HepG2 (cell line): ENCODE results near the gene RAB24. TPM values are rescaled to one million over a fixed set of nuclear protein-coding genes. Genes with fewer than 3 reads are reported as not detected.

ENCODE experiments used
- ATAC-seq: fragments of 200-7000 bp; cut with Tn5 transposase; 3 replicates; pipeline ENCODE4 v1.9.1; 2020; ENCODE audit warnings: mild to moderate bottlenecking, moderate library complexity
- BruUV-seq: library from RNA; stranded (reverse); fragments of 400-500 nt; replicated peaks from 2 replicates; lab custom pipeline; 2021; lab: Mats Ljungman, UMichigan
- CTCF ChIA-PET: fragments of 300-600 bp; formaldehyde crosslinking; extraction: SDS; loops from one replicate; lab custom pipeline; 2021; ENCODE audit warnings: low total read pairs, inconsistent platforms, low intra/inter-chr PET ratio; lab: Yijun Ruan, JAX
- POLR2A ChIA-PET: fragments of 350-600 bp; sonication (Branson Sonifier 250); formaldehyde crosslinking; loops from one replicate; lab custom pipeline; 2020; ENCODE audit warnings: antibody characterized with exemption, inconsistent platforms; lab: Yijun Ruan, JAX
- DNase-seq: peaks from one replicate; pipeline ENCODE4 v3.0.0-alpha.2; 2015; ENCODE audit warnings: low spot score
- FAIRE-seq: peaks from 3 replicates; lab custom pipeline; 2011; peaks lifted over from hg19 to GRCh38; lab: Jason Lieb, UNC
- H2AFZ ChIP-seq: one replicate; pipeline ENCODE4 v1.6.1; 2011; ENCODE audit warnings: low read length, inconsistent platforms
- H3K27ac ChIP-seq: fragments of 300-600 bp; 3 replicates; pipeline ENCODE4 v1.8.0; 2011; ENCODE audit warnings: mixed run types, mild to moderate bottlenecking, mixed read lengths, low read length, inconsistent platforms; ENCODE audit not compliant: insufficient read depth; ENCODE audit errors: extremely low read length
- H3K27me3 ChIP-seq, 2 experiments: fragments of 200-600 bp in 1 of 2; 2 replicates in 1 of 2; 3 replicates in 1 of 2; pipeline versions ENCODE4 v1.6.0 to v1.8.0; 2011; ENCODE audit warnings: low read length in 2 of 2, mild to moderate bottlenecking in 2 of 2, moderate library complexity in 2 of 2, inconsistent platforms in 1 of 2; ENCODE audit not compliant: insufficient read depth in 2 of 2, control insufficient read depth in 1 of 2
- H3K36me3 ChIP-seq, 2 experiments: fragments of 200-600 bp in 1 of 2; replicated peaks in 1 of 2; 2 replicates in 1 of 2; 3 replicates in 1 of 2; pipeline versions ENCODE4 v1.5.1 to v1.8.0; 2011; ENCODE audit warnings: low read length in 2 of 2, inconsistent platforms in 1 of 2; ENCODE audit not compliant: insufficient read depth in 2 of 2, control insufficient read depth in 1 of 2
- H3K4me1 ChIP-seq: 2 replicates; pipeline ENCODE4 v1.5.1; 2012; ENCODE audit warnings: low read length, inconsistent platforms; ENCODE audit not compliant: insufficient read depth
- H3K4me2 ChIP-seq: 2 replicates; pipeline ENCODE4 v1.6.0; 2011; ENCODE audit warnings: low read depth, low read length, inconsistent platforms
- H3K4me3 ChIP-seq, 3 experiments: fragments of 200-600 bp in 1 of 3; sonication (generic), shearing (Covaris generic) in 1 of 3; replicated peaks in 1 of 3; 2 replicates each; pipeline ENCODE4 v1.5.1; 2011 to 2016; ENCODE audit warnings: low read length in 3 of 3, inconsistent platforms in 2 of 3, low read depth in 2 of 3, mild to moderate bottlenecking in 2 of 3, control low read depth in 1 of 3, mixed read lengths in 1 of 3; ENCODE audit not compliant: insufficient read depth in 1 of 3
- H3K79me2 ChIP-seq: one replicate; pipeline ENCODE4 v1.6.1; 2011; ENCODE audit warnings: low read length, inconsistent platforms; ENCODE audit not compliant: insufficient read depth
- H3K9ac ChIP-seq: 2 replicates; pipeline ENCODE4 v1.6.0; 2011; ENCODE audit warnings: mild to moderate bottlenecking, low read depth, low read length, inconsistent platforms; ENCODE audit not compliant: insufficient read depth
- H3K9me3 ChIP-seq: 2 replicates; pipeline ENCODE4 v1.5.1; 2012; ENCODE audit warnings: mild to moderate bottlenecking, low read length
- H4K20me1 ChIP-seq: 2 replicates; pipeline ENCODE4 v1.6.0; 2011; ENCODE audit warnings: inconsistent platforms, mild to moderate bottlenecking, low read length, moderate library complexity; ENCODE audit not compliant: insufficient read depth
- IRF2 ChIP-seq: IDR thresholded peaks from 2 replicates; pipeline ENCODE4 v1.6.1; 2018; ENCODE audit warnings: missing genetic modification reagents, missing compliant biosample characterization
- MBD4 ChIP-seq: IDR thresholded peaks from 2 replicates; pipeline ENCODE4 v1.6.1; 2012; ENCODE audit warnings: low read length, inconsistent platforms, borderline replicate concordance
- RARA ChIP-seq: IDR thresholded peaks from 2 replicates; pipeline ENCODE4 v1.6.1; 2016; ENCODE audit warnings: missing genetic modification reagents, missing compliant biosample characterization
- SNAI1 ChIP-seq: sonication (generic); formaldehyde crosslinking; IDR thresholded peaks from 2 replicates; pipeline ENCODE4 v1.5.0; 2020; ENCODE audit warnings: mild to moderate bottlenecking, missing genetic modification reagents, borderline replicate concordance
- SP2 ChIP-seq: sonication (generic); formaldehyde crosslinking; IDR thresholded peaks from 2 replicates; pipeline ENCODE4 v1.5.1; 2020; ENCODE audit warnings: mild to moderate bottlenecking, missing genetic modification reagents
- ZNF775 ChIP-seq: sonication (generic); formaldehyde crosslinking; IDR thresholded peaks from 2 replicates; pipeline ENCODE4 v1.4.0; 2020; ENCODE audit warnings: missing genetic modification reagents, mild to moderate bottlenecking, moderate library complexity, borderline replicate concordance
- ZNF780A ChIP-seq: sonication (generic); formaldehyde crosslinking; IDR thresholded peaks from 2 replicates; pipeline ENCODE4 v1.8.0; 2022; ENCODE audit warnings: mild to moderate bottlenecking, missing genetic modification reagents, moderate library complexity
- WGBS: methylation state at CpG from one replicate; pipeline ENCODE4 v1.1.6; 2017; ENCODE audit warnings: low lambda C conversion rate; 5-methylcytosine and 5-hydroxymethylcytosine counted together
- in situ Hi-C: cut with HindIII; loops from 2 replicates; pipeline ENCODE4 v1.10.0; 2017; ENCODE audit warnings: low pct_unique_long_range_greater_than_20kb; ENCODE audit not compliant: extremely low pct_ligation_motif_present
- intact Hi-C: fragments of 100-400 bp; cut with micrococcal nuclease; formaldehyde crosslinking; loops from one replicate; pipeline ENCODE4 v1.10.0; 2022; ENCODE audit not compliant: unreplicated experiment
- polyA plus RNA-seq, 8 experiments: library from polyadenylated mRNA; depleted of rRNA in 3 of 8; stranded (reverse) in 7 of 8; unstranded in 1 of 8; fragments of >200 nt; fragmentation: Illumina TruSeq in 4 of 8; extraction: Trizol in 4 of 8; gene quantifications; 2 replicates each; pipeline versions ENCODE4 v1.2.1 to v1.2.3, GENCODE V29; 2011 to 2016; ENCODE audit warnings: low read depth in 4 of 8, missing spikeins in 1 of 8, mixed read lengths in 1 of 8; ENCODE audit not compliant: insufficient read depth in 1 of 8
- total RNA-seq, 5 experiments: library from RNA; depleted of rRNA; stranded (reverse); fragments of >200 nt; fragmentation: Illumina TruSeq; extraction: Trizol; gene quantifications; 2 replicates each; pipeline ENCODE4 v1.2.3, GENCODE V29; 2016; ENCODE audit warnings: low read depth in 1 of 5
- TF ChIP-seq, protein P1 (sequence below): sonication (generic); formaldehyde crosslinking; IDR thresholded peaks from 2 replicates; pipeline ENCODE4 v1.4.0; 2020; ENCODE audit warnings: missing genetic modification reagents, borderline replicate concordance
- TF ChIP-seq, protein P2 (sequence below): sonication (generic); formaldehyde crosslinking; IDR thresholded peaks from 2 replicates; pipeline ENCODE4 v1.9.0; 2021; ENCODE audit warnings: missing genetic modification reagents, borderline replicate concordance
- TF ChIP-seq, protein P3 (sequence below): sonication (generic); formaldehyde crosslinking; IDR thresholded peaks from 2 replicates; pipeline ENCODE4 v1.4.0; 2020; ENCODE audit warnings: missing genetic modification reagents
- TF ChIP-seq, protein P4 (sequence below): sonication (generic); formaldehyde crosslinking; IDR thresholded peaks from 2 replicates; pipeline ENCODE4 v1.5.1; 2020; ENCODE audit warnings: mild to moderate bottlenecking, missing genetic modification reagents, borderline replicate concordance

The RAB24 gene
- total and polyA plus RNA-seq, 2 of the 13 experiments (the other 11 are each of a cell fraction or from before 2014, with no cell fraction given): 22.9 to 63.7 TPM

DNA sequence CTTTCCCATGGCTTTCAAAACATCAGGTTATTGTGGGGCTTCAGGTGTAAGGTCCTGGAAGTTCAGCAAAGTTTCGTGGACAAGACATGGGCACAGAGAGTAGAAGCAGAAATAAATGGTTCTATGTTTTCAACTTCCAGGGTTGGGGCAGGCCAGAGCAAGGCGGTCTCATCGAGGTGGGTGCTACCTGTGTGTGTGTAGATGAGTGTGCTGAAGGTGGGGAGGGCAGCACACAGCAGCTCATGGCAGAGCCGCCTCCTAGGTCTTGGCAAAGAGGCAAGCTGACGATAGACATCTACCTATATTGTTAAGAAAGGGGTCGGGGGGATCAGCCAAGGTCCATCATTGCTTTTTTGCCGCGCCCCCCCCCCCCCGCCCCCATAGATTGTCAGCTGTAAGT lies 3.8 kb downstream of the RAB24 start:
- Histone ChIP-seq H3K4me2 (no peak overlapping the region), H3K36me3 (peaks cover 0 to 13% of the 10 kb centered on the region in 2 experiments; a peak in 3 of 5 replicates), H3K4me1 (peaks cover 23% of the 10 kb centered on the region), H2AFZ (no peak overlapping the region), H3K27me3 (no peaks in the 10 kb centered on the region; a peak in 2 of 5 replicates), H3K9ac (no peak overlapping the region), H4K20me1 (peaks cover 6% of the 10 kb centered on the region), H3K4me3 (no peak overlapping the region), H3K9me3 (no peaks in the 10 kb centered on the region), H3K79me2 (peaks cover 21% of the 10 kb centered on the region), H3K27ac (no peak overlapping the region)
- BruUV-seq: no TSS peak
- no peak for FAIRE-seq
- no peak for ATAC-seq
- no peak for TF ChIP-seq ZNF780A (CRISPR knock-in tag)
- intact Hi-C loops (no loop called here), in situ Hi-C loops (loop anchor here (5.0 kb wide), 1 partner anchor 187 kb away; no protein-coding TSS in a partner anchor)
- WGBS: 95% methylated on average over 8 of the region's 9 CpGs
- POLR2A ChIA-PET: no interaction called here
- CTCF ChIA-PET: no interaction called here
- no peak for DNase-seq

DNA sequence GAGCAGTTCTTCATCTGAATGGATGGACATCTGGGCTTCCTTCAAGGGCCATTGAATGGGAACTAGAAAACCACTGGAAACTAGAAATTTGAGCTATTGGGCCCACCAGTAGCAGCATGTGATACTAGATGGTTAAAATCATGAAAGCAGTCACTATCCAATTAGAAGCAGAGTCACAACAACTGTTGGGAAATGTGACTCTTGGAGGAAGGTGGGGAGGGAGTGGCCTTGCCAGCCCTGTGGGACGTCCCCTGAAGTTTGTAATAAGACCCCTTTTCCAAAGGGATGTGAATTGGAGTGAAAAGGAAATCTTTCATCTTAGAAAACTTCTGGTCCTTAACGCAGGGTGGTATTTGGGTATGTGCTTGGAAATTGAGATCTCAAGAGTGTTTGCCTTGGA lies 5.6 kb downstream of the RAB24 start:
- POLR2A ChIA-PET: no interaction called here
- intact Hi-C loops (no loop called here), in situ Hi-C loops (no loop called here)
- FAIRE-seq (no peak), DNase-seq (no peak), ATAC-seq (no peak)
- Histone ChIP-seq H3K79me2 (peaks cover 7% of the 10 kb centered on the region), H3K4me3 (no peak overlapping the region), H2AFZ (no peak overlapping the region), H3K4me2 (no peak overlapping the region), H3K36me3 (peaks cover 0 to 13% of the 10 kb centered on the region in 2 experiments; a peak in 3 of 5 replicates), H3K9me3 (no peaks in the 10 kb centered on the region), H3K27ac (no peak overlapping the region), H4K20me1 (no peaks in the 10 kb centered on the region), H3K9ac (no peak overlapping the region), H3K27me3 (peaks cover 1 to 10% of the 10 kb centered on the region in 2 experiments; a peak in 2 of 5 replicates), H3K4me1 (peaks cover 21% of the 10 kb centered on the region)
- CTCF ChIA-PET: no interaction called here
- 81% methylated on average over 2 of the region's 2 CpGs for WGBS
- no TSS peak for BruUV-seq
- TF ChIP-seq, protein P1, sequence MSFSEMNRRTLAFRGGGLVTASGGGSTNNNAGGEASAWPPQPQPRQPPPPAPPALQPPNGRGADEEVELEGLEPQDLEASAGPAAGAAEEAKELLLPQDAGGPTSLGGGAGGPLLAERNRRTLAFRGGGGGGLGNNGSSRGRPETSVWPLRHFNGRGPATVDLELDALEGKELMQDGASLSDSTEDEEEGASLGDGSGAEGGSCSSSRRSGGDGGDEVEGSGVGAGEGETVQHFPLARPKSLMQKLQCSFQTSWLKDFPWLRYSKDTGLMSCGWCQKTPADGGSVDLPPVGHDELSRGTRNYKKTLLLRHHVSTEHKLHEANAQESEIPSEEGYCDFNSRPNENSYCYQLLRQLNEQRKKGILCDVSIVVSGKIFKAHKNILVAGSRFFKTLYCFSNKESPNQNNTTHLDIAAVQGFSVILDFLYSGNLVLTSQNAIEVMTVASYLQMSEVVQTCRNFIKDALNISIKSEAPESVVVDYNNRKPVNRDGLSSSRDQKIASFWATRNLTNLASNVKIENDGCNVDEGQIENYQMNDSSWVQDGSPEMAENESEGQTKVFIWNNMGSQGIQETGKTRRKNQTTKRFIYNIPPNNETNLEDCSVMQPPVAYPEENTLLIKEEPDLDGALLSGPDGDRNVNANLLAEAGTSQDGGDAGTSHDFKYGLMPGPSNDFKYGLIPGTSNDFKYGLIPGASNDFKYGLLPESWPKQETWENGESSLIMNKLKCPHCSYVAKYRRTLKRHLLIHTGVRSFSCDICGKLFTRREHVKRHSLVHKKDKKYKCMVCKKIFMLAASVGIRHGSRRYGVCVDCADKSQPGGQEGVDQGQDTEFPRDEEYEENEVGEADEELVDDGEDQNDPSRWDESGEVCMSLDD (CRISPR knock-in tag): no peak
- TF ChIP-seq IRF2 (CRISPR knock-in tag): no peak
- TF ChIP-seq RARA (CRISPR knock-in tag): no peak
- no peak for TF ChIP-seq MBD4
- TF ChIP-seq, protein P2, sequence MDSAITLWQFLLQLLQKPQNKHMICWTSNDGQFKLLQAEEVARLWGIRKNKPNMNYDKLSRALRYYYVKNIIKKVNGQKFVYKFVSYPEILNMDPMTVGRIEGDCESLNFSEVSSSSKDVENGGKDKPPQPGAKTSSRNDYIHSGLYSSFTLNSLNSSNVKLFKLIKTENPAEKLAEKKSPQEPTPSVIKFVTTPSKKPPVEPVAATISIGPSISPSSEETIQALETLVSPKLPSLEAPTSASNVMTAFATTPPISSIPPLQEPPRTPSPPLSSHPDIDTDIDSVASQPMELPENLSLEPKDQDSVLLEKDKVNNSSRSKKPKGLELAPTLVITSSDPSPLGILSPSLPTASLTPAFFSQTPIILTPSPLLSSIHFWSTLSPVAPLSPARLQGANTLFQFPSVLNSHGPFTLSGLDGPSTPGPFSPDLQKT (CRISPR knock-in tag): no peak
- TF ChIP-seq, protein P3, sequence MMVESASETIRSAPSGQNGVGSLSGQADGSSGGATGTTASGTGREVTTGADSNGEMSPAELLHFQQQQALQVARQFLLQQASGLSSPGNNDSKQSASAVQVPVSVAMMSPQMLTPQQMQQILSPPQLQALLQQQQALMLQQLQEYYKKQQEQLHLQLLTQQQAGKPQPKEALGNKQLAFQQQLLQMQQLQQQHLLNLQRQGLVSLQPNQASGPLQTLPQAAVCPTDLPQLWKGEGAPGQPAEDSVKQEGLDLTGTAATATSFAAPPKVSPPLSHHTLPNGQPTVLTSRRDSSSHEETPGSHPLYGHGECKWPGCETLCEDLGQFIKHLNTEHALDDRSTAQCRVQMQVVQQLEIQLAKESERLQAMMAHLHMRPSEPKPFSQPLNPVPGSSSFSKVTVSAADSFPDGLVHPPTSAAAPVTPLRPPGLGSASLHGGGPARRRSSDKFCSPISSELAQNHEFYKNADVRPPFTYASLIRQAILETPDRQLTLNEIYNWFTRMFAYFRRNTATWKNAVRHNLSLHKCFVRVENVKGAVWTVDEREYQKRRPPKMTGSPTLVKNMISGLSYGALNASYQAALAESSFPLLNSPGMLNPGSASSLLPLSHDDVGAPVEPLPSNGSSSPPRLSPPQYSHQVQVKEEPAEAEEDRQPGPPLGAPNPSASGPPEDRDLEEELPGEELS (CRISPR knock-in tag): no peak
- TF ChIP-seq SP2 (CRISPR knock-in tag): no peak
- TF ChIP-seq ZNF775 (CRISPR knock-in tag): no peak
- TF ChIP-seq, protein P4, sequence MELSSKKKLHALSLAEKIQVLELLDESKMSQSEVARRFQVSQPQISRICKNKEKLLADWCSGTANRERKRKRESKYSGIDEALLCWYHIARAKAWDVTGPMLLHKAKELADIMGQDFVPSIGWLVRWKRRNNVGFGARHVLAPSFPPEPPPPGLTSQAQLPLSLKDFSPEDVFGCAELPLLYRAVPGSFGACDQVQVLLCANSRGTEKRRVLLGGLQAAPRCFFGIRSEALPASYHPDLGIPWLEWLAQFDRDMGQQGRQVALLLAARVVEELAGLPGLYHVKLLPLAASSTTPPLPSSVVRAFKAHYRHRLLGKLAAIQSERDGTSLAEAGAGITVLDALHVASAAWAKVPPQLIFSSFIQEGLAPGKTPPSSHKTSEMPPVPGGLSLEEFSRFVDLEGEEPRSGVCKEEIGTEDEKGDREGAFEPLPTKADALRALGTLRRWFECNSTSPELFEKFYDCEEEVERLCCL (CRISPR knock-in tag): no peak
- TF ChIP-seq SNAI1 (CRISPR knock-in tag): no peak
